Lower lobe of right lung (tissue), 2 donors: ENCODE data around the gene NKX2-8. TPM values are rescaled to one million over a fixed set of nuclear protein-coding genes. Genes with fewer than 3 reads are reported as not detected.

ENCODE experiments used
- ATAC-seq, 2 donors: fragments of 200-7000 bp; cut with Tn5 transposase; one replicate each; pipeline ENCODE4 v1.9.1; 2020 to 2022; ENCODE audit warnings: mild to moderate bottlenecking in 2 of 2, moderate library complexity in 2 of 2
- DNase-seq: peaks from one replicate; pipeline ENCODE4 v3.0.0-alpha.2; 2020
- H3K27ac ChIP-seq: fragments of 200-600 bp; one replicate; pipeline ENCODE4 v1.8.0; 2022
- H3K27me3 ChIP-seq: fragments of 200-600 bp; one replicate; pipeline ENCODE4 v1.8.0; 2022; ENCODE audit warnings: low read depth
- H3K36me3 ChIP-seq: fragments of 200-600 bp; one replicate; pipeline ENCODE4 v1.8.0; 2022; ENCODE audit warnings: mild to moderate bottlenecking
- H3K4me1 ChIP-seq: fragments of 200-600 bp; one replicate; pipeline ENCODE4 v1.8.0; 2022
- H3K4me3 ChIP-seq: fragments of 200-600 bp; one replicate; pipeline ENCODE4 v1.8.0; 2022; ENCODE audit warnings: mild to moderate bottlenecking
- H3K9me3 ChIP-seq: fragments of 200-600 bp; one replicate; pipeline ENCODE4 v1.8.0; 2022
- intact Hi-C: fragments of 100-400 bp; cut with DNase I; formaldehyde crosslinking; loops from one replicate; pipeline ENCODE4 v1.11.0; 2022
- total RNA-seq: library from RNA; stranded (reverse); fragmentation: NEBNext Ultra II Directional; extraction: Animal tissue kit (Norgen Biotek cat#: 25700); gene quantifications from one replicate; pipeline ENCODE4 v1.2.1, GENCODE V29; 2021
- TF ChIP-seq, protein P1 (sequence below): fragments of 200-600 bp; IDR thresholded peaks from one replicate; pipeline ENCODE4 v1.8.0; 2022; ENCODE audit warnings: antibody characterized with exemption, mild to moderate bottlenecking
- donor health status: DM: no; HTN: yes; CAD: no; lungs with severe emphysema.

The NKX2-8 gene
- total RNA-seq, 1 donor from 2014 or later, result 1.2 TPM

DNA sequence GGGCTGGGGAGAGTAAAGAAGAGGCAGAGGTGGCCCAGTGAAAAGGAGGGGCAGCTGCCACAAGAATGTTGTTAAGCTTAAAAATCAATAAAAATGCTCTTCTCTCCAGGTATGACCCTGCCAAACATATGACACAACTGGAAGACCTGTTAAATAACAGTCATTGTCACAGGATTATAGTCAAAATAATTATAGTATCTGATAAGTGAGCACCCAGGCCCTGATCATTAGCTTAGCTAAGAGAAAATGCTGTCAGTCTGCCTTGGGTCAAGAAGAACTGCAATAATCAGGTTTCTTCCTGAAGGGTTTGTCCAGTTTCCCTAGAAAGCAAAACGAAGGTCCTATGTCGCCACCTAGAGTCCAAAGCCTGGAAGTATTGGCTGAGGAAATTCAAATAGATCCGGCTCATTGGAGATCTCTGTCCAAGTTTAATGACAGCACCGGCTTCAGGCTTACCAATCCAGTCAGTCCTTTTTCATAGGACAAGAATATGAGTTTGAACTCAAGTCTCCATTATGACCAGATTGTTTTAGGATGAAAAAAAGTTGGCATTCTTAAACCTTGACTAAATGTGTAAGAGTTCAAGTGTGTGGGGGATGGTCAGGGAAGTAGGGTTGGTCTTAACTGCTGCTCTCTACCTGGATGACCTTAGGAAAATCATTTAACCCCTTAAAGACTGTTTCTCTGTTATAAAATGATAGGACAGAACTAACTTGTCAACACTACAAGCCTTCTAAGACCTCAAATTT is 22.5 kb upstream of the NKX2-8 start:
- DNase-seq (no peak), ATAC-seq (peak; percentile 82 to 91)
- Histone ChIP-seq H3K27ac (no peak overlapping the region), H3K9me3 (no peaks in the 10 kb centered on the region), H3K4me1 (no peaks in the 10 kb centered on the region), H3K4me3 (no peak overlapping the region), H3K36me3 (no peaks in the 10 kb centered on the region), H3K27me3 (no peaks in the 10 kb centered on the region)
- intact Hi-C loops, result no loop called here
- TF ChIP-seq, protein P1, sequence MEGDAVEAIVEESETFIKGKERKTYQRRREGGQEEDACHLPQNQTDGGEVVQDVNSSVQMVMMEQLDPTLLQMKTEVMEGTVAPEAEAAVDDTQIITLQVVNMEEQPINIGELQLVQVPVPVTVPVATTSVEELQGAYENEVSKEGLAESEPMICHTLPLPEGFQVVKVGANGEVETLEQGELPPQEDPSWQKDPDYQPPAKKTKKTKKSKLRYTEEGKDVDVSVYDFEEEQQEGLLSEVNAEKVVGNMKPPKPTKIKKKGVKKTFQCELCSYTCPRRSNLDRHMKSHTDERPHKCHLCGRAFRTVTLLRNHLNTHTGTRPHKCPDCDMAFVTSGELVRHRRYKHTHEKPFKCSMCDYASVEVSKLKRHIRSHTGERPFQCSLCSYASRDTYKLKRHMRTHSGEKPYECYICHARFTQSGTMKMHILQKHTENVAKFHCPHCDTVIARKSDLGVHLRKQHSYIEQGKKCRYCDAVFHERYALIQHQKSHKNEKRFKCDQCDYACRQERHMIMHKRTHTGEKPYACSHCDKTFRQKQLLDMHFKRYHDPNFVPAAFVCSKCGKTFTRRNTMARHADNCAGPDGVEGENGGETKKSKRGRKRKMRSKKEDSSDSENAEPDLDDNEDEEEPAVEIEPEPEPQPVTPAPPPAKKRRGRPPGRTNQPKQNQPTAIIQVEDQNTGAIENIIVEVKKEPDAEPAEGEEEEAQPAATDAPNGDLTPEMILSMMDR, result peak; percentile 81

DNA sequence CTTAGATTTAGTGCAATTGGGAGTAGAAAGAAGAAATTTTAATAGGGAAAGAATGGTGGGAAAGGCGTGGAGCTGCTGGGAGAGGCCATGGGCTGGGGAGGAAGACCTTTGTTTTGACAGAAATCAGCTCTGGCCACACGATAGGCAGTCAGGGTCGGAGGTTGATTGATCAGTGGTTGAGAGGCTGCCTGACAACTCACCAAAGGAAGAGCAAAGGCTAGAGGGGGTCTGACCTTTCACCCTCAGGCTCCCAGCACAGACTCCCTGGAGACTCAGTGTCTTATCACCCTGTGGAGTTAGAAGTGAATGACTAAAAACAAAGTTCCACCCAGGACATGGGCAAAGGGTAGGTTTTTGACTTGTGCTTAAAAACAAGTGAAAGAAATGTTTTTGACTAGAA is 18.0 kb upstream of the NKX2-8 start:
- TF ChIP-seq, protein P1, result no peak
- no peaks in the 10 kb centered on the region for H3K36me3 ChIP-seq
- intact Hi-C loops, result no loop called here
- no peak overlapping the region for H3K27ac ChIP-seq
- ATAC-seq (no peak), DNase-seq (no peak)
- H3K4me3 ChIP-seq, result no peak overlapping the region
- no peaks in the 10 kb centered on the region for H3K4me1 ChIP-seq
- no peaks in the 10 kb centered on the region for H3K9me3 ChIP-seq
- peaks cover 4% of the 10 kb centered on the region for H3K27me3 ChIP-seq

DNA sequence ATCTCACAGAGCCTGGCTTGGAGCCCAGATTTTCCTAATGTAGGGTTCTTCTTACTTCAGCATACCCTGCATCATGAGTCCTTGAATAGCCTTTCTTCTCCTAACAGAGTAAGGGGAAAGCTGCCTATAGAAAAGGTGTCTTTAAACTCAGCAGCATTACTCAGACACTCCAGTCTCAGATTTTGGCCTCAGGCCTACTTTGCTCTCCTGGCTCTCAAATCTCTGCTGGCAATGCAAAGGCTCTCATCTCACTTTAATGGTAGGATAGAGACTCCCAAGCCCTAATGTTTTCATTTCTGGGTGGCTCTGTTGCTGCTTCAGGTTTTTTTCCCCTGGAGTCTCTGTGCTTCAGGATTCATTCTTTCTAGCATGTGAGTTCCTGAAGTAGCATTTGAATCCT is 9.1 kb upstream of the NKX2-8 start:
- Histone ChIP-seq H3K9me3 (no peaks in the 10 kb centered on the region), H3K4me3 (no peak overlapping the region), H3K27me3 (peaks cover 42% of the 10 kb centered on the region), H3K36me3 (no peaks in the 10 kb centered on the region), H3K27ac (no peak overlapping the region), H3K4me1 (no peaks in the 10 kb centered on the region)
- ATAC-seq, result peak in 1 of 2 donors; percentile 53
- TF ChIP-seq, protein P1, result no peak
- intact Hi-C loops, result no loop called here
- DNase-seq, result no peak

DNA sequence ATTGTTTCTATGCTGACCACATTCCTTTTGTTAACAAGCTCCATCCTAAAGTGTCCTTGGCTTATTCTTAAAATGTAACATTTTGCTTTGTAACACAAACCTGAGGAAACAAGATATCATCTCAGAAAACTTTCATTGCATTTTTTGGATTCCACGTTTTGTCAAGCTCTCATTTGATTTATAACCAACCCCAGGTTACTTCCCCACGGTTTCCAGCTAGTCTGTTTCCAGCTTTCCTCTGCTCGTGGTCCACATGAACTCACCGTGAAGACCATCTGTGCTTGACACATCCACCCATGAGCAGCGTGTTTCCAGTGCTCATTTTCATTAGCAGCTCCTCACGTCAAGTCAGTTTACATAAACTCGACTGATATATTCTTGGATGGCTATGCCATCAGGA is 6.4 kb upstream of the NKX2-8 start:
- ATAC-seq (no peak), DNase-seq (no peak)
- Histone ChIP-seq H3K36me3 (no peaks in the 10 kb centered on the region), H3K9me3 (no peaks in the 10 kb centered on the region), H3K4me1 (peaks cover 6% of the 10 kb centered on the region), H3K27me3 (peaks cover 55% of the 10 kb centered on the region), H3K4me3 (no peak overlapping the region), H3K27ac (no peak overlapping the region)
- TF ChIP-seq, protein P1, result no peak
- intact Hi-C loops, result no loop called here

DNA sequence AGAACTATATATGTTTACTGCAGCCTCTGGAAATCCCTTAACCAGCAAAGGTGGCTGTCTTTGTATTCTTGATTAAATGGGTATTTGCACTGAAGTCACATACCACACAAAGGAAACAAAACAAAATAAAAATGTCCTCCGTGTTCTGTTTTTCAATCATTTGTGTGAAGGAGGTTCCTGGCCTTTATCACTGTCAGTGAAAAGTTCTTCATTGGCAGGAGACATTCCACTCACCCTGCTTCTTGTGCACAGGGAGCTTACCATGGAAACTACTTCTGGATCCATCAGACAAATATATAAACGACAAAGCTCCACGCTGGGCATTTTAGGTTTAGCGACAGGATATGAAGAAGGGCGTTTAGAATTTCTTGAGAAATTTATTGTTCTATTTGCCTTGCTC is 5.7 kb upstream of the NKX2-8 start:
- Histone ChIP-seq H3K36me3 (no peaks in the 10 kb centered on the region), H3K27me3 (peaks cover 56% of the 10 kb centered on the region), H3K9me3 (no peaks in the 10 kb centered on the region), H3K4me1 (peaks cover 6% of the 10 kb centered on the region), H3K4me3 (no peak overlapping the region), H3K27ac (no peak overlapping the region)
- ATAC-seq (no peak), DNase-seq (no peak)
- TF ChIP-seq, protein P1, result no peak
- intact Hi-C loops, result no loop called here
